HG03108 (cell line): ENCODE results near the gene ZNF526.

ENCODE experiments used
- ATAC-seq: cut with Tn5 transposase; IDR thresholded peaks from one replicate; pipeline ENCODE4 v1.9.1; 2021; ENCODE audit warnings: moderate library complexity; ENCODE audit not compliant: unreplicated experiment

Gene ZNF526

GRCh38 chr19:42244347-42245220 is 24.5 kb downstream of the ZNF526 start:
- peak; percentile 33 for ATAC-seq

- no peak for ATAC-seq
Measured at GRCh38 chr19:42245231-42245630, 25.1 kb downstream of the ZNF526 start.

DNA sequence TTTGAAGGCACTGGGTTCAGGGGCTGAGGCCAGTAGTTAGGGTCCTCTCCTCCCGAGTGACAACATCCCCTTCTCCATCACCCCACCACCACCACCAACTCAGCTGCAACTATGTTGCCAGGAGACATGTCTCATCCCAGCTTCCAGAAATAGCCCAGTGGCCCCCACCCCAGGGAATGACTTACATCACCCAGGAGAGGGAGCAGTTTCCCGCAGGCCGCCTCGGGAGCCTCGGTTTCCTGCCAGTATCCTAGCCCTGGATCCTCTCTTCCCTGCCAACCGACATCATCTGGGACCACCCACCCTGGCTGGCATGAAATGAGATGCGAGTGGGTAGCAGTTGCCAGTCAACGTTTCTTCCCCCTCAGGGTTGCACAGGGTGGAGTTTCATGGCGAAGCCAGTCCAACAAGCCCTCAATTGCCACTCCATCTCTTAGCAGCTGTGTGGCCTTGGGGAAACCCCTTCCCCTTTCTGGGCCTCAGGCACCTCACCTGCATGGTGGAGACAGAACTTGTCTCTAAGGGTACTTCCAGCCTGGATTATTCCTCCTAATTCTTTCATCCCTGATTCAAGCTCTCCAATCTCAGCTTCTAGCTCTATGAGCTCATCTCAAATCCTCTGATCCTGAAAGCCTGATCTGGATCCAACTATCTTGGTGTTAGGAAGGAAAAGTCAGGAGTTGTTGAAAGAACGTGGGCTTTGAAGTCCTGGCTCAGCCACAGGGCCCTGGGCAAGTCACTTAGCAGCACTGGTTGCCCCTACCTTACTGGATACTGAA is 26.2 kb downstream of the ZNF526 start:
- no peak for ATAC-seq

DNA sequence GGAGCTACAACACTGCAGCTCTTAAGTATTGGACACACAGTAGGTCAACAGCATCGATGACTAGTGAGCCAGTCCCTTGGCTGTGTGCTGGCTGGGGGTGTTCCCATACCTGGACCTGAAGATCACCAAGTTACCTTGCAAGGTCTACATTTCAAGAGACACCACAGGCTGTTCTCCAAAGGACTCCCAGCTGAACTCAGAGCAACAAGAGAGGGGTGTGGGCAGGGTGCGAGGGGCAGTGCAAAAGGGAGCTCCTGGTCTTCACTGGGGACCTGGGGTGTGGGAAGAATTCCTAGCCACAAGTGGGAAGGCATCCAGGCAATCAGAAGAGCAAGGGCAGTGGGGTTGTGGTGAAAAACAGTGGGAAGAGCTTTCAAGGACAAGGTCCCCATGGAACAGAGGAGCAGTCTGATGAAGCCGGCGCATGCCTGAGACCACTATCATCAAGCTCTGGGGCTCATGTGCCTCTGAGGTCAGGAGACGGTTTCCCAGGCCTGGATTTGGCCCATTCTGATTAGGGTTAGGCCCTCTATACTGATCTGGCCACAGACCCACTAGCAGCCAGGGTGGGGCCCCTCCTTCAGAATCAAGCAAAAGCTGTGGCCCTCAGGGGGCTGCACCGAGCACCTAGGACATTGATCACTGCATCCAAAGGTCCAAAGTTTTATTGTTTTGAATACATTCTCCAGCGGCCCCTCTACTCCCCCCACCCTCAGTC is 27.0 kb downstream of the ZNF526 start:
- no peak for ATAC-seq

GRCh38 chr19:42247640-42248199 is 27.6 kb downstream of the ZNF526 start:
- ATAC-seq, result no peak

DNA sequence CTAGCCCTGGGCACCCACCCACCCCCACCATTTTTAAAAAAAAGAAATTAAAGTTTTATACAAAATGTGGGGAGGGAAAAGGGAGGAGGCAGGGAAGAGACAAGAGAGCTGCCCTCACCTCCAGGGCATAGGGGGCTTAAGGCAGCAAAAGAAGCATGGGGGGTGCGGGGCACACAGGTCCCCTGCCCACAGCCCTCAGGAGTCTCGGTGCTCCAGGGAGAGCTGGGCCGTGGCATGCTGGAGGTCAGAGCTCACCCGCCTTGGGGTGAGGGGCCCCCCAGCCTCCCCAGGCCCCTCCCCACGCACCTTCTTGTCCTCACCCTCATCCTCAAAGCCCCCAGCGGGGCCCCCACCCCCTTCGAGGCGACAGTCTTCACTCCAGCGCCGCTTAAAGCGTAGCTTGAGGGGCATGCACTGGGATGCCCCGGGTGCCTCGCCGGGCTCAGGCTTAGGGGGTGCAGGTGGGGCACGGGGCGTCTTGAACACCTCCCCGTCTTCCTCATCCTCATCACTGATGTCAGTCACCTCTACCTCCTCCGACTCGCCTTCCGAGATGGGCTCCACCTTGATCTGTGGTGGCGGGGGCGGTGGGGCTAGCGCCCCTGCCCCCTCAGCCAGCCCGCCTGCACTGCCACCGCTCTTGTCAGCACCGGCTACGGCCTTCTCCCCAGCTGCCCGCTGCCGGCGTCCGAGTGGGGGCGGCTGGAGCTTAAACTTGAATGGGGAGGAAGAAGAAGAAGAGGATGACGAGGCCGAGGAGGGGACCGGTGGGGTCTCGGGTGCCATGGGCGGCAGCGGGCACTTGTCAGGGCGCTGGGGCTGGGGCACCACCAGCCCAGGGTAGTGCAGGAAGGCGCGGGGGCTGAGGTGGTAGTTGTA is 28.4 kb downstream of the ZNF526 start:
- ATAC-seq, result no peak

DNA sequence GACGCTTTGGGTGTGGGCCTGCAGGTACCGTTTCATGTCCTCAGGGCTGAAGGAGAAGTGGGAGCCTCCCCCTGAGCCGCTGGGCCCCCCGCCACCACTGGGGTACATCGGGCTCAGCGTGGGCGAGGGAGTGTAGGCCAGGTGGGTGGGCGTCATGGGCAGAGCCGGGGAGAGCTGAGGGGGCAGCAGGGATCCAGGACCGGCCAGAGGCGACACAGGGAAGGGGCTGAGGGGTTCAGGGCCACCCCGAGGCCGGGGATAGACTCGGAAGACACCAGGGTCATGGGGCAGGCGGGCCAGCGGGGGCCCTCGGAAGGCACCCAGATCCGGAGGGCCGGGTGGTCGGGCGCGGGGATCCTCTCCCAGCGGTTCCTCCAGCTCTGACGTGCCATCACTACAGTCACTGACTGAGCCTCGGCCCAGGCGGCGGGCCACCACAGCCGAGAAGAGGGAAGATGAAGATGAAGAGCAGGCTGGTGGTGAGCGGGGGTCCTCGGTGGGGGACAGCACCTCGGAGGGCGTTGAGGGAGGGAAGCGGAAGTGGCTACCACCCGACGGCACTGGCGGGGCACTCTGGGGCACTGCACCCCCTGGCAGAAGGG is 29.1 kb downstream of the ZNF526 start:
- no peak for ATAC-seq

- no peak for ATAC-seq
Measured at GRCh38 chr19:42249769-42250168, 29.7 kb downstream of the ZNF526 start.

DNA sequence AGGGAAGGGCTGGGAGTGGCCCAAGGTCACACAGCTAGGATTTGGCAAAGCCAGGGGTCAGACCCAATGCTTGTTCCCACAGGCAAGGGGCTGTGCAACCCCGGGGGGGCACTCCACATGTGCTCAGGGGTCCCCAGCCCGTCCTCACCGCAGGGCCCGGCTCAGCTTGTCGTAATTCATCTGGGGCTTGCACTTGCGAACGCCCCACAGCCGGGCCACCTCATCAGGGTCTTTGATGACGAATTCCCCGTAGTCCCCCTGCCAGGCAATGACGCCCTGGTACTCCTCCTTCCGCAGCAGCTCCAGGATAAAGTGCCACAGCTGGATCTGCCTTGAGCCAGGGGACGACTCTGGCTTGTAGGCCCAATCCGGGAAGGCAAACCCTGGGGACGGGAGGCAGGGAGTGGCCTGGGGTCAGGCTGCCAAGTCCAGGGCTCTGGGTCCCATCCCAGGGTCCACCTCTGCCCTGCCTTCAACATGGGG is 30.1 kb downstream of the ZNF526 start:
- ATAC-seq, result no peak

- ATAC-seq, result no peak
Measured at GRCh38 chr19:42250666-42251531, 30.8 kb downstream of the ZNF526 start.

- ATAC-seq, result no peak
Measured at GRCh38 chr19:42251572-42252358, 31.7 kb downstream of the ZNF526 start.

DNA sequence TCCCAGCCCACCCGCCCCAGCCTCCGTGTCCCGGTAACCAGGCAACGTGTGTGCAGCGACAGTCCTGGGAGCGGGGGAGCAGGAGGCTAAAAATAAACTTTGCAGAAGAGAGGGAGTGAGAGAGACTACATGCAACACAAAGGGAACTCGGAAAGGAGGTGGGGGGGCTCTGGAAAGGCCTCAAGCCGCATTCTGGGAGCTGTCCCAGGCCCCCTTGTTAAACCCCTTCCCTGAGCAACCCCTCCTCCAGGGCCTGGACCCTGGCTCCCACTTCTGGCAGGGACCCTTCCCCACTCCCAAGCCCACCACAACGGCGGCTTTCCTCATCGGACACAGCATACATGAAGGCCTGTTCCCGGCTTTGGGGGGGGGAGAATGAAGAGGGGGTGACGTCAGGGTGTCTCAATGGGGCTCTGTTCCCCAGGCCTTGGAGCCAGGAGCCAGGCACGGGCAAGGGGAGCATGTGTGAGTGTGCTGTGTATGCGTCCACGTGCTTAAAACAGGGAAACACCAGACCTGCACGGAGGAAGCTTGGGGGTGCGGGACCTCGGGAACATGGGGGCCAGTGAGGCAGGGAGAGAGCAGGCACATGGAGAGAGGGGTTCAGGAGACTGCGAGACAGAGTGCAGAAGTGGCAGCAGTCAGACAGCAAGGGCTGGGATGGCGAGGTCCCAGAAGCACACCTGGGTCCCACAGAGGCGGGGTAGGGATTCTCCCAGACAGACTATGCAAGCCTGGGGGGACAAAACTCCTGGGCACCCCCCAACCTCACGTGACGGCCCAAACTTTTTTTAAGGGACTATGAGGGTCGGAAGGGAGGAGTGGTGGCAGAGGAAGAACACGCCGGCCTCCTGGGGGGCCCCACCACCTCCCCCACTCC is 32.5 kb downstream of the ZNF526 start:
- ATAC-seq, result no peak

GRCh38 chr19:42253245-42254088 is 33.4 kb downstream of the ZNF526 start:
- ATAC-seq, result no peak

DNA sequence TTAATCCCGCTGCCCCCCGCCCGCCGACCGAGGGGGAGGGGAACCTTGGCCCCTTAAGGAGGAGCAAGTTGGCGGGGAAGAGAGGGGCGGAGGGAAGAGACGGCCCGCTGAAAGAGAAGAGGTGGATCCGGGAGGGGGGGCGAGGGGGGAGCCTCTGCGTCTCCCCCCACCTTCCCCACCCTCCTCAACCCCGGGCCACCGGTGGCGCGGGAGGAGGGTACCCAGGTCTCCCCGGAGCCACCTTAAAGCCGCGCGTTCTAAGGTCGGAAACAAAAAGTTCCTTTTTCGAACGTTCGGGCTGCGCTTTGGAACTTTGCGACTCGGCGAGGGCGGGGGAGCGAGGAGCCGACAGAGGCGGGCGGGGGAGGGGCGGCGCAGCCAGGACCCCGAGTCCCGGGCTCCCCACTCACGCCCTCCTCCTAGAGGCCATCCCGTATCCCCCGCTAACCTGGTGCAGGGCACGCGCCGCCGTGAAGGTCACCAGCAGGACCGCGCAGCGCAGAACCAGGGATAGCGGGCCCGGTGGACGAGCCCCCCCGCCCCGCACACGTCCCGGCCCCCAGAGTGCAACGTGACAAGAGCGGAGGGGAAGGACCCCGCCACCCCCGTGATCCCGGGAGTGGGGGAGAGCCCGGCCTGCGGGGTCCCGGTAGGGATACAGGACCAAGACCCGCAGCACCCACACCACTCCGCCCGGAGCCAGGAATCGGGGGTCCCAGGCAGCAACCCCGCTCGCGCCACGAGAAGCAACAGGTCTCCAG is 34.2 kb downstream of the ZNF526 start:
- ATAC-seq, result no peak
